Smooth muscle cell (in vitro differentiated cells): Measurements from ENCODE around the gene HBG2. TPM values are rescaled to one million over a fixed set of nuclear protein-coding genes. Genes with fewer than 3 reads are reported as not detected.

Source experiments
- DNase-seq: peaks from one replicate; lab custom pipeline; 2025; ENCODE audit not compliant: unreplicated experiment; lab: John Stamatoyannopoulos, UW
- H2AFZ ChIP-seq: fragments of 200-600 bp; sonication (generic); 2 replicates; pipeline ENCODE4 v1.6.0; 2016; ENCODE audit warnings: antibody characterized with exemption, low read depth, mild to moderate bottlenecking
- H3F3A ChIP-seq: fragments of 200-600 bp; sonication (generic); 2 replicates; pipeline ENCODE4 v1.6.0; 2017; ENCODE audit warnings: antibody characterized with exemption, low read depth
- H3K27ac ChIP-seq: fragments of 200-600 bp; sonication (generic); 2 replicates; pipeline ENCODE4 v1.5.1; 2016; ENCODE audit warnings: low read depth, mild to moderate bottlenecking
- H3K27me3 ChIP-seq: fragments of 200-600 bp; sonication (generic); 2 replicates; pipeline ENCODE4 v1.6.1; 2016; ENCODE audit warnings: low read depth, mild to moderate bottlenecking
- H3K36me3 ChIP-seq: fragments of 200-600 bp; sonication (generic); 2 replicates; pipeline ENCODE4 v1.5.1; 2016; ENCODE audit warnings: low read depth
- H3K4me1 ChIP-seq: fragments of 200-600 bp; sonication (generic); 2 replicates; pipeline ENCODE4 v1.5.1; 2016; ENCODE audit warnings: low read depth
- H3K4me2 ChIP-seq: fragments of 200-600 bp; sonication (generic); 2 replicates; pipeline ENCODE4 v1.6.0; 2016; ENCODE audit warnings: mild to moderate bottlenecking
- H3K4me3 ChIP-seq: fragments of 200-600 bp; sonication (generic); 2 replicates; pipeline ENCODE4 v1.5.1; 2016; ENCODE audit warnings: mild to moderate bottlenecking
- H3K79me2 ChIP-seq: fragments of 200-600 bp; sonication (generic); 2 replicates; pipeline ENCODE4 v1.6.0; 2016; ENCODE audit warnings: low read depth, mild to moderate bottlenecking
- H3K9ac ChIP-seq: fragments of 200-600 bp; sonication (generic); 2 replicates; pipeline ENCODE4 v1.6.0; 2016; ENCODE audit warnings: low read depth
- H3K9me3 ChIP-seq: fragments of 200-600 bp; sonication (generic); replicated peaks from 2 replicates; pipeline ENCODE4 v1.5.1; 2016; ENCODE audit warnings: low read depth
- H4K20me1 ChIP-seq: fragments of 200-600 bp; sonication (generic); 2 replicates; pipeline ENCODE4 v1.6.0; 2016; ENCODE audit warnings: low read depth
- WGBS: methylation state at CpG from one replicate; pipeline ENCODE4 v1.1.7; 2016; ENCODE audit warnings: low lambda C conversion rate; 5-methylcytosine and 5-hydroxymethylcytosine counted together
- polyA plus RNA-seq: library from polyadenylated mRNA; unstranded; fragments of >200 nt; fragmentation: Nextera tagmentation; extraction: Ambion mirVana; gene quantifications from 2 replicates; pipeline ENCODE4 v1.2.1, GENCODE V29; 2016
- total RNA-seq: library from RNA; depleted of rRNA; stranded (reverse); fragments of >200 nt; gene quantifications from 2 replicates; pipeline ENCODE4 v1.2.3, GENCODE V29; 2014
- TF ChIP-seq, protein P1 (sequence below): fragments of 200-600 bp; sonication (generic); IDR thresholded peaks from 2 replicates; pipeline ENCODE4 v1.5.1; 2017; ENCODE audit warnings: borderline replicate concordance, mild to moderate bottlenecking, antibody characterized with exemption; ENCODE audit not compliant: insufficient read depth, poor library complexity, severe bottlenecking

Gene HBG2
- total and polyA plus RNA-seq, 2 experiments from 2014 or later = not detected

DNA sequence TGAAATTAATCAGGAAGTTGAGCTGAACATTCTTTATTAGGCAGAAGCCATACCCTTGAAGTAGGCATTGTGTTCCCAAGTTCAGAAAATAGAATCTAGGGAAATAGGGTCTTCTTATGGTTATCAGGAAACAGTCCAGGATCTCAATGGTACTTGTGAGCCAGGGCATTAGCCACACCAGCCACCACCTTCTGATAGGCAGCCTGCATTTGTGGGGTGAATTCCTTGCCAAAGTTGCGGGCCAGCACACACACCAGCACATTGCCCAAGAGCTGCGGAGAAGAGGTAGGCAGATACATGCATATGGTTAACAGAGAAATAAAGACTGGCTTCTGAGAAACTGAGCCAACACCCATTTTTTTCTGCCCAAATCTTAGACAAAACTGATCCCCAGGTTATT is 21.8 kb downstream of the HBG2 start:
- no peaks in the 10 kb centered on the region for H4K20me1 ChIP-seq
- no peak overlapping the region for H3K4me3 ChIP-seq
- no peaks in the 10 kb centered on the region for H3K36me3 ChIP-seq
- no peaks in the 10 kb centered on the region for H3F3A ChIP-seq
- H3K9me3 ChIP-seq = no peaks in the 10 kb centered on the region
- no peaks in the 10 kb centered on the region for H3K79me2 ChIP-seq
- WGBS = 100% methylated on average over 2 of the region's 2 CpGs
- H3K9ac ChIP-seq = no peak overlapping the region
- TF ChIP-seq, protein P1, sequence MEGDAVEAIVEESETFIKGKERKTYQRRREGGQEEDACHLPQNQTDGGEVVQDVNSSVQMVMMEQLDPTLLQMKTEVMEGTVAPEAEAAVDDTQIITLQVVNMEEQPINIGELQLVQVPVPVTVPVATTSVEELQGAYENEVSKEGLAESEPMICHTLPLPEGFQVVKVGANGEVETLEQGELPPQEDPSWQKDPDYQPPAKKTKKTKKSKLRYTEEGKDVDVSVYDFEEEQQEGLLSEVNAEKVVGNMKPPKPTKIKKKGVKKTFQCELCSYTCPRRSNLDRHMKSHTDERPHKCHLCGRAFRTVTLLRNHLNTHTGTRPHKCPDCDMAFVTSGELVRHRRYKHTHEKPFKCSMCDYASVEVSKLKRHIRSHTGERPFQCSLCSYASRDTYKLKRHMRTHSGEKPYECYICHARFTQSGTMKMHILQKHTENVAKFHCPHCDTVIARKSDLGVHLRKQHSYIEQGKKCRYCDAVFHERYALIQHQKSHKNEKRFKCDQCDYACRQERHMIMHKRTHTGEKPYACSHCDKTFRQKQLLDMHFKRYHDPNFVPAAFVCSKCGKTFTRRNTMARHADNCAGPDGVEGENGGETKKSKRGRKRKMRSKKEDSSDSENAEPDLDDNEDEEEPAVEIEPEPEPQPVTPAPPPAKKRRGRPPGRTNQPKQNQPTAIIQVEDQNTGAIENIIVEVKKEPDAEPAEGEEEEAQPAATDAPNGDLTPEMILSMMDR = no peak
- no peaks in the 10 kb centered on the region for H3K27me3 ChIP-seq
- H3K4me2 ChIP-seq = no peak overlapping the region
- H2AFZ ChIP-seq = no peak overlapping the region
- H3K4me1 ChIP-seq = no peaks in the 10 kb centered on the region
- no peak overlapping the region for H3K27ac ChIP-seq
- DNase-seq = no peak

DNA sequence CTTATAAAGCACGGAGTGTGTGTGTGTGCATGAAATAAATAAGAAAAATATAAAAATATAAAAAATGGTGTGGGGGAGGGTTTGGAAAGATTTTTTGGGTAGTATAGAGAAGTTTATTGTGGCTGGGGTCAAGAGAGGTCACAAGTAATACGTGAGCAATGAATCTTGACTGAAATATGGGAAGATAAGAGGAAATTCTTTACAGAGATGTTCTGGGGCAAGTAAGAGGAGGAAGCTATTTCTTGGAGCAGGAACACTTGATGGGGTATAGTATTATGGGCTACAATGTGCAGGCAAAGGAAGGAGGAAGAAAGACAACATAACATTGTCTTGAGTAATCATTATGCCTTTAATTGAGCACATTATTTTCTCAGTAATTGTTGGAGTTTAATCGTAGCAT is 22.4 kb downstream of the HBG2 start:
- TF ChIP-seq, protein P1 = no peak
- no peak overlapping the region for H3K9ac ChIP-seq
- H3K9me3 ChIP-seq = no peaks in the 10 kb centered on the region
- H3K79me2 ChIP-seq = no peaks in the 10 kb centered on the region
- WGBS = 82% methylated on average over 3 of the region's 3 CpGs
- no peak overlapping the region for H3K4me2 ChIP-seq
- H3K4me1 ChIP-seq = no peaks in the 10 kb centered on the region
- H3F3A ChIP-seq = no peaks in the 10 kb centered on the region
- no peaks in the 10 kb centered on the region for H3K36me3 ChIP-seq
- H4K20me1 ChIP-seq = no peaks in the 10 kb centered on the region
- no peak overlapping the region for H3K4me3 ChIP-seq
- H3K27ac ChIP-seq = no peak overlapping the region
- DNase-seq = no peak
- no peak overlapping the region for H2AFZ ChIP-seq
- no peaks in the 10 kb centered on the region for H3K27me3 ChIP-seq

DNA sequence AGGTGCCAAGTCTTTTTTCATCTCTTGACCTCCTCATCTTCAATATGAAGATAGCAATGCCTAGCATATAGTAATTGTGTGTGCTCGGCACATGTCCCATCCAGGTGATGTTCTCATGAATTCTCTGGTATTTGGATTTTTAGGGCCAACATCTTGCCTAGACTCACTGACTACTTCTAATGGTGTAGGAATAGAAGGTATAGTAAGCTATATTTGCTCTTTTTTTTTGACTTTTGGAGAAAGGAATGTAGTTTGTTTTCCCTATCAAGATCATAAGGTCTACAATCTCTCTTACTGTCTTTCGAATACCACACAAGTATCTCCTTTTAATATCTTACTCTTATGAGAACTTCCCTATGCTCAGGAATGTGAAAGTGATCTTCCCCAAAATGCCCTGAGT is 23.5 kb downstream of the HBG2 start:
- H3K4me2 ChIP-seq = no peak overlapping the region
- no peaks in the 10 kb centered on the region for H3K36me3 ChIP-seq
- no peaks in the 10 kb centered on the region for H3K4me1 ChIP-seq
- H3K27ac ChIP-seq = no peak overlapping the region
- TF ChIP-seq, protein P1 = no peak
- no peak overlapping the region for H2AFZ ChIP-seq
- no peaks in the 10 kb centered on the region for H4K20me1 ChIP-seq
- no peaks in the 10 kb centered on the region for H3K9me3 ChIP-seq
- no peaks in the 10 kb centered on the region for H3K27me3 ChIP-seq
- 89% methylated on average over 2 of the region's 2 CpGs for WGBS
- no peak for DNase-seq
- H3K4me3 ChIP-seq = no peak overlapping the region
- no peaks in the 10 kb centered on the region for H3F3A ChIP-seq
- H3K79me2 ChIP-seq = no peaks in the 10 kb centered on the region
- no peak overlapping the region for H3K9ac ChIP-seq

DNA sequence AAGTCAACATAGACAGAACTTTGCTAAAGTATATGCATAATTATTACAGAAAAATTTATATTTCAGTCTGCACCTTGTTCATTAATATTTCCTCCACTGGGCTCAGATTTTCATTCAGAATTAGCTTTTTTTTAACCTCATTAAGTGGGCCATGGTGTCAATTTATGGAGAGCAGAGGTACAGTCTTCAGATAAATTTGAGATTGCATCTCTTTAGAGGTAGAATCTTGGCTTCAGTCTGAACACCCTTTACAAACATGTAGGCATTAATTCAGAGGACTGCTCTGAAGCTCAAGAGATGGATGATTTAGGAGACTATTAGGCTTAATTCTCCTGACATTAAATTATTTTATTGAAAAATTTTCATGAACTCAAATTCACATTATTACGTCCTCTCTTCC is 24.3 kb downstream of the HBG2 start:
- Histone ChIP-seq H3F3A (no peaks in the 10 kb centered on the region), H3K4me1 (no peaks in the 10 kb centered on the region), H3K27ac (no peak overlapping the region), H3K4me3 (no peak overlapping the region), H3K36me3 (no peaks in the 10 kb centered on the region), H4K20me1 (no peaks in the 10 kb centered on the region), H2AFZ (no peak overlapping the region), H3K27me3 (no peaks in the 10 kb centered on the region), H3K4me2 (no peak overlapping the region), H3K79me2 (no peaks in the 10 kb centered on the region), H3K9ac (no peak overlapping the region), H3K9me3 (no peaks in the 10 kb centered on the region)
- 94% methylated on average over 1 of the region's 1 CpG for WGBS
- no peak for DNase-seq
- TF ChIP-seq, protein P1 = no peak
